K562 (cell line): ENCODE data around the gene NR2F2. TPM values are rescaled to one million over a fixed set of nuclear protein-coding genes. Genes with fewer than 3 reads are reported as not detected.

ENCODE experiments used
- COPS2 ChIP-seq: fragments of 450-650 bp; conservative IDR thresholded peaks from 2 replicates; pipeline ENCODE4 v1.6.1; 2016; ENCODE audit warnings: mild to moderate bottlenecking, moderate library complexity
- CREM ChIP-seq: IDR thresholded peaks from 2 replicates; pipeline ENCODE4 v1.6.1; 2014; ENCODE audit warnings: antibody characterized with exemption, low read depth
- ESRRA ChIP-seq: fragments of 450-650 bp; IDR thresholded peaks from 2 replicates; pipeline ENCODE4 v1.6.1; 2014; ENCODE audit warnings: low read depth, mild to moderate bottlenecking, moderate library complexity, borderline replicate concordance
- HDAC2 ChIP-seq: fragments of 450-650 bp; IDR thresholded peaks from 2 replicates; pipeline ENCODE4 v1.6.1; 2016; ENCODE audit warnings: mild to moderate bottlenecking
- HDGF ChIP-seq: fragments of 450-650 bp; IDR thresholded peaks from 2 replicates; pipeline ENCODE4 v1.6.1; 2016
- NCOA6 ChIP-seq: fragments of 450-650 bp; IDR thresholded peaks from 2 replicates; pipeline ENCODE4 v1.6.1; 2017; ENCODE audit warnings: mild to moderate bottlenecking
- NR0B1 ChIP-seq: fragments of 450-650 bp; IDR thresholded peaks from one replicate; pipeline ENCODE4 v1.6.1; 2018; ENCODE audit warnings: mild to moderate bottlenecking, moderate library complexity; ENCODE audit not compliant: partially characterized antibody
- POLR2AphosphoS2 ChIP-seq: IDR thresholded peaks from 2 replicates; pipeline ENCODE4 v1.6.1; 2012; ENCODE audit warnings: low read length, improper control_type of control experiment
- SNRNP70 ChIP-seq: fragments of 200-400 bp; formaldehyde crosslinking; optimal IDR thresholded peaks from 2 replicates; pipeline ENCODE3; 2017; ENCODE audit warnings: low read depth, low read length
- SOX6 ChIP-seq: fragments of 450-650 bp; IDR thresholded peaks from 2 replicates; pipeline ENCODE4 v1.6.1; 2014; ENCODE audit warnings: mild to moderate bottlenecking
- TOE1 ChIP-seq, 2 experiments: fragments of 450-650 bp in 1 of 2; sonication (generic) in 1 of 2; formaldehyde crosslinking in 1 of 2; IDR thresholded peaks; 2 replicates each; pipeline versions ENCODE4 v1.7.1 to v1.8.0; 2016 to 2022; ENCODE audit warnings: borderline replicate concordance in 2 of 2, mild to moderate bottlenecking in 2 of 2, antibody characterized with exemption in 1 of 2, inconsistent platforms in 1 of 2, low read depth in 1 of 2, missing genetic modification reagents in 1 of 2, moderate library complexity in 1 of 2
- ZNF232 ChIP-seq: sonication (generic); formaldehyde crosslinking; IDR thresholded peaks from 2 replicates; pipeline ENCODE4 v1.8.0; 2022; ENCODE audit warnings: mild to moderate bottlenecking, missing genetic modification reagents
- ZNF311 ChIP-seq: fragments of 250-450 bp; sonication (Bioruptor Pico); IDR thresholded peaks from 2 replicates; pipeline ENCODE4 v1.4.0; 2020; ENCODE audit warnings: mild to moderate bottlenecking, moderate library complexity
- ZNF408 ChIP-seq: fragments of 250-450 bp; sonication (Bioruptor Pico); IDR thresholded peaks from 2 replicates; pipeline ENCODE4 v1.4.0; 2020; ENCODE audit warnings: low read depth, mild to moderate bottlenecking, moderate library complexity
- ZNF444 ChIP-seq: fragments of 250-450 bp; sonication (Bioruptor Pico); IDR thresholded peaks from 2 replicates; pipeline ENCODE4 v1.4.0; 2020; ENCODE audit warnings: mild to moderate bottlenecking, moderate library complexity
- ZNF584 ChIP-seq: fragments of 200-800 bp; sonication (Bioruptor generic); IDR thresholded peaks from 2 replicates; pipeline ENCODE4 v1.6.1; 2016; ENCODE audit warnings: low read depth, mild to moderate bottlenecking, missing genetic modification characterization, missing compliant biosample characterization
- ZNF696 ChIP-seq: fragments of 250-450 bp; sonication (Bioruptor Pico); conservative IDR thresholded peaks from 2 replicates; pipeline ENCODE4 v1.4.0; 2020; ENCODE audit warnings: mild to moderate bottlenecking, moderate library complexity
- polyA plus RNA-seq, 8 experiments: library from polyadenylated mRNA; depleted of rRNA in 4 of 8; stranded (reverse) in 5 of 8; unstranded in 3 of 8; fragments of >200 nt; fragmentation: Nextera tagmentation in 2 of 8; fragmentation: Illumina TruSeq in 1 of 8; extraction: Ambion mirVana in 2 of 8; extraction: Trizol in 1 of 8; gene quantifications; 2 replicates each; pipeline versions ENCODE4 v1.2.1 to v1.2.3, GENCODE V29; 2011 to 2014; ENCODE audit warnings: inconsistent platforms in 1 of 8, missing spikeins in 1 of 8
- total RNA-seq, 7 experiments: library from RNA; depleted of rRNA in 6 of 7; stranded (reverse); fragments of >200 nt in 6 of 7; fragmentation: Illumina TruSeq in 2 of 7; extraction: Trizol in 2 of 7; gene quantifications; 2 replicates each; pipeline versions ENCODE4 v1.2.1 to v1.2.3, GENCODE V29; 2011 to 2021; ENCODE audit warnings: low replicate concordance in 1 of 7
- TF ChIP-seq, protein P1 (sequence below), 2 experiments: fragments of 450-650 bp; IDR thresholded peaks; 2 replicates each; pipeline ENCODE4 v1.6.1; 2016
- TF ChIP-seq, protein P2 (sequence below): fragments of 450-650 bp; IDR thresholded peaks from 2 replicates; pipeline ENCODE4 v1.6.1; 2014; ENCODE audit warnings: low read depth, mild to moderate bottlenecking, moderate library complexity, borderline replicate concordance
- TF ChIP-seq, protein P3 (sequence below): sonication (generic); formaldehyde crosslinking; IDR thresholded peaks from 2 replicates; pipeline ENCODE4 v1.8.1; 2023; ENCODE audit warnings: mild to moderate bottlenecking, missing genetic modification reagents

NR2F2 gene
- total and polyA plus RNA-seq, 9 of the 15 experiments (the other 6 are each of a cell fraction or from before 2014, with no cell fraction given), result 6.0 to 51.8 (median 11.1) TPM

DNA sequence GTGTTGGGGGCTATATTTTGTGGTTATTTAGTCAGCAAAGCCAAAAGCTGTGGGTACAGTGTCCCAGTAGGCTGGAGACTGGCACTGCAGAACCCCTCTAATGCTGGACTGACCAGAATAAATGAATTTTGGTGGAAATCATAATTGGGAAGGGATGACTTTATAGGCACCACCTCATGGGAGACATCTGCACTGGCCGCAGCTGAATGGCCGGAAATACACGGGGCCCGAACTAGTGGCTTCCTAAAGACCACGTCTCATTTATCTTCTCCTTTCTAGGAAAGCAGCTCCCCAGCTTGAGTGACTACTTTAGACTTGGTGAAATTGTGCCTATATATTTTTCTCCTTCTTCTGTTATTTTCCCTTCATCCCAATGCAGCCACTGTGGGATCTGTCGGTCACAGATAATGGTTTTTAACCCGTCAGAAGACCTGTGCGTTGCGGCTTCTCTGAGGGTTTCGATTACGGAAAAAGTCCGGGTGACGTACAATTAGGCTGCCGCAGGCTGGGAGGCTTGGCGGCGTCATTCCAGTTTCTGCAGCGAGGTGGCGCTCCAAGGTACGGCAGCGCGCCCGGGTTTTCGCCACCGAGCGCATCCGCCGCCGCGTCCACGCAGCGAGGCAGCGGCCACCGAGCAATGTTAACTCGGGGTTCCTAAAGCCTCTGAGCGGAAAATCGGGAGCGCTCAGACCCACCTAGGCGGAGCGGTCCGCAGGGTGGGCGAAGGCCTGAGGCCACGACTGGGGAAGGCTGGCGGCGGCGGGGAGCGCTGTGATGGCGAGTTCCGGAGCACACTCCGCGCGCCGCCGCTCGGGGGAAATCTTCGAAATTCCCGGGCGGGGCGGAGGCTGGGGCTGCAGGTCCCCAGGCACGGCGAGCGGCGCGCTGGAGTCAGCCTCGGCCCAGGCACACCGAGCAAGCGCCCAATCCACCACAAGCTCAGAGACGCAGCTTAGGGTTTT, 26.3 kb downstream of the NR2F2 start (continued):
- TF ChIP-seq, protein P1, sequence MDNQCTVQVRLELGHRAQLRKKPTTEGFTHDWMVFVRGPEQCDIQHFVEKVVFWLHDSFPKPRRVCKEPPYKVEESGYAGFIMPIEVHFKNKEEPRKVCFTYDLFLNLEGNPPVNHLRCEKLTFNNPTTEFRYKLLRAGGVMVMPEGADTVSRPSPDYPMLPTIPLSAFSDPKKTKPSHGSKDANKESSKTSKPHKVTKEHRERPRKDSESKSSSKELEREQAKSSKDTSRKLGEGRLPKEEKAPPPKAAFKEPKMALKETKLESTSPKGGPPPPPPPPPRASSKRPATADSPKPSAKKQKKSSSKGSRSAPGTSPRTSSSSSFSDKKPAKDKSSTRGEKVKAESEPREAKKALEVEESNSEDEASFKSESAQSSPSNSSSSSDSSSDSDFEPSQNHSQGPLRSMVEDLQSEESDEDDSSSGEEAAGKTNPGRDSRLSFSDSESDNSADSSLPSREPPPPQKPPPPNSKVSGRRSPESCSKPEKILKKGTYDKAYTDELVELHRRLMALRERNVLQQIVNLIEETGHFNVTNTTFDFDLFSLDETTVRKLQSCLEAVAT (IDR thresholded peaks at IDR 0.05), result no peak; a peak in 1 of 4 replicates
- TF ChIP-seq NR0B1 (no peak), CREM (peak; percentile 96), POLR2AphosphoS2 (no peak), COPS2 (no peak), HDAC2 (peak; percentile 85; the same call in 1 of the 2 replicates), ZNF232 (CRISPR knock-in tag) (no peak), ESRRA (peak; percentile 69), SOX6 (peak; percentile 59), ZNF311 (no peak), ZNF584 (CRISPR knock-in tag) (0 out of 2 replicates have a peak, but pooled peaks have one; percentile 55), HDGF (no peak), NCOA6 (no peak), ZNF696 (no peak), SNRNP70 (no peak), ZNF408 (no peak), ZNF444 (CRISPR knock-in tag) (no peak), TOE1 (IDR thresholded peaks at IDR 0.05; ENCODE audit: borderline replicate concordance) (no peak; the same call in 1 of the 2 replicates), TOE1 (CRISPR knock-in tag; IDR thresholded peaks at IDR 0.05; ENCODE audit: borderline replicate concordance, low read depth) (no peak)
- TF ChIP-seq, protein P2, sequence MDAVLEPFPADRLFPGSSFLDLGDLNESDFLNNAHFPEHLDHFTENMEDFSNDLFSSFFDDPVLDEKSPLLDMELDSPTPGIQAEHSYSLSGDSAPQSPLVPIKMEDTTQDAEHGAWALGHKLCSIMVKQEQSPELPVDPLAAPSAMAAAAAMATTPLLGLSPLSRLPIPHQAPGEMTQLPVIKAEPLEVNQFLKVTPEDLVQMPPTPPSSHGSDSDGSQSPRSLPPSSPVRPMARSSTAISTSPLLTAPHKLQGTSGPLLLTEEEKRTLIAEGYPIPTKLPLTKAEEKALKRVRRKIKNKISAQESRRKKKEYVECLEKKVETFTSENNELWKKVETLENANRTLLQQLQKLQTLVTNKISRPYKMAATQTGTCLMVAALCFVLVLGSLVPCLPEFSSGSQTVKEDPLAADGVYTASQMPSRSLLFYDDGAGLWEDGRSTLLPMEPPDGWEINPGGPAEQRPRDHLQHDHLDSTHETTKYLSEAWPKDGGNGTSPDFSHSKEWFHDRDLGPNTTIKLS, result peak; percentile 62
- TF ChIP-seq, protein P3, sequence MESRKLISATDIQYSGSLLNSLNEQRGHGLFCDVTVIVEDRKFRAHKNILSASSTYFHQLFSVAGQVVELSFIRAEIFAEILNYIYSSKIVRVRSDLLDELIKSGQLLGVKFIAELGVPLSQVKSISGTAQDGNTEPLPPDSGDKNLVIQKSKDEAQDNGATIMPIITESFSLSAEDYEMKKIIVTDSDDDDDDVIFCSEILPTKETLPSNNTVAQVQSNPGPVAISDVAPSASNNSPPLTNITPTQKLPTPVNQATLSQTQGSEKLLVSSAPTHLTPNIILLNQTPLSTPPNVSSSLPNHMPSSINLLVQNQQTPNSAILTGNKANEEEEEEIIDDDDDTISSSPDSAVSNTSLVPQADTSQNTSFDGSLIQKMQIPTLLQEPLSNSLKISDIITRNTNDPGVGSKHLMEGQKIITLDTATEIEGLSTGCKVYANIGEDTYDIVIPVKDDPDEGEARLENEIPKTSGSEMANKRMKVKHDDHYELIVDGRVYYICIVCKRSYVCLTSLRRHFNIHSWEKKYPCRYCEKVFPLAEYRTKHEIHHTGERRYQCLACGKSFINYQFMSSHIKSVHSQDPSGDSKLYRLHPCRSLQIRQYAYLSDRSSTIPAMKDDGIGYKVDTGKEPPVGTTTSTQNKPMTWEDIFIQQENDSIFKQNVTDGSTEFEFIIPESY (CRISPR knock-in tag), result peak; percentile 77
